ENCODE results near the gene EEIG2. TPM values are rescaled to one million over a fixed set of nuclear protein-coding genes. Genes with fewer than 3 reads are reported as not detected.

EEIG2 gene
- total and polyA plus RNA-seq, 2 donors (not counting 1 experiment from before 2014, with no cell fraction given), result 4.4 to 13.6 TPM

- no peak overlapping the region for H3K4me2 ChIP-seq (replicated peaks; ENCODE audit: low read depth, low read length, poor library complexity, severe bottlenecking)
- TF ChIP-seq CTCF (IDR thresholded peaks at IDR 0.05), result no peak
- no peak for TF ChIP-seq EZH2 (IDR thresholded peaks at IDR 0.05; ENCODE audit: borderline replicate concordance, insufficient read depth, low read depth, low read length, poor library complexity, severe bottlenecking)
- no peak overlapping the region for H2AFZ ChIP-seq (ENCODE audit: insufficient read depth, low read depth, low read length, poor library complexity, severe bottlenecking)
- H3K79me2 ChIP-seq (ENCODE audit: control insufficient read depth, insufficient read depth, low read length), result no peaks in the 10 kb centered on the region
- Mint-ChIP-seq H3K4me3 (no peak overlapping the region), H3K27ac (no peak overlapping the region), H3K4me1 (no peaks in the 10 kb centered on the region), H3K9me3 (ENCODE audit: insufficient read depth) (peaks cover 3% of the 10 kb centered on the region), H3K27me3 (peaks cover 16% of the 10 kb centered on the region)
- ChIA-PET CTCF (interaction anchor here (2.3 to 3.7 kb wide), 2 partner anchors 10 to 39 kb away, joined by 20 to 27 read pairs; partner anchors contain the start of gene EEIG2), POLR2A (no interaction called here)
- H3K36me3 ChIP-seq (replicated peaks in 1 of 2; ENCODE audit: control extremely low read depth in 1 of 2, control insufficient read depth in 1 of 2, extremely low read depth in 1 of 2, insufficient read depth in 2 of 2, low read length in 1 of 2), result no peaks in the 10 kb centered on the region
- H3K27me3 ChIP-seq (replicated peaks in 1 of 4; ENCODE audit: control extremely low read depth in 1 of 4, control insufficient read depth in 3 of 4, insufficient read depth in 4 of 4, low read length in 3 of 4), result peaks cover 0 to 4% (median 0%) of the 10 kb centered on the region in 4 experiments
- ATAC-seq (ENCODE audit: low read depth) (no peak), DNase-seq (no peak)
- H4K20me1 ChIP-seq (ENCODE audit: control insufficient read depth, insufficient read depth, low read length, poor library complexity, severe bottlenecking), result no peaks in the 10 kb centered on the region
- peaks cover 1 to 7% (median 4%) of the 10 kb centered on the region in 3 donors for H3K9me3 ChIP-seq (ENCODE audit: control extremely low read depth in 1 of 3, control insufficient read depth in 2 of 3, insufficient read depth in 1 of 3, low read length in 2 of 3)
- H3K4me1 ChIP-seq (ENCODE audit: control insufficient read depth in 2 of 2, insufficient read depth in 2 of 2, low read length in 2 of 2), result no peaks in the 10 kb centered on the region
- H3K9ac ChIP-seq (ENCODE audit: low read length), result no peak overlapping the region
- intact Hi-C loops (cut with micrococcal nuclease), result no loop called here
- no peak overlapping the region for H3K4me3 ChIP-seq (ENCODE audit: control extremely low read depth in 1 of 5, extremely low read depth in 1 of 5, insufficient read depth in 1 of 5, low read depth in 2 of 5, low read length in 4 of 5)
- no peak overlapping the region for H3K27ac ChIP-seq (ENCODE audit: low read length in 2 of 2)
Observed at GRCh38 chr1:108521990-108522393, 37.9 kb upstream of the EEIG2 start.

- H3K4me1 ChIP-seq (ENCODE audit: control insufficient read depth in 2 of 2, insufficient read depth in 2 of 2, low read length in 2 of 2), result no peaks in the 10 kb centered on the region
- Mint-ChIP-seq H3K4me1 (no peaks in the 10 kb centered on the region), H3K9me3 (ENCODE audit: insufficient read depth) (peaks cover 6% of the 10 kb centered on the region), H3K27ac (no peak overlapping the region), H3K27me3 (peaks cover 21% of the 10 kb centered on the region), H3K4me3 (no peak overlapping the region)
- H3K36me3 ChIP-seq (replicated peaks in 1 of 2; ENCODE audit: control extremely low read depth in 1 of 2, control insufficient read depth in 1 of 2, extremely low read depth in 1 of 2, insufficient read depth in 2 of 2, low read length in 1 of 2), result no peaks in the 10 kb centered on the region
- no peaks in the 10 kb centered on the region for H4K20me1 ChIP-seq (ENCODE audit: control insufficient read depth, insufficient read depth, low read length, poor library complexity, severe bottlenecking)
- TF ChIP-seq CTCF (IDR thresholded peaks at IDR 0.05) (no peak), EZH2 (IDR thresholded peaks at IDR 0.05; ENCODE audit: borderline replicate concordance, insufficient read depth, low read depth, low read length, poor library complexity, severe bottlenecking) (no peak)
- peaks cover 1 to 7% (median 4%) of the 10 kb centered on the region in 3 donors for H3K9me3 ChIP-seq (ENCODE audit: control extremely low read depth in 1 of 3, control insufficient read depth in 2 of 3, insufficient read depth in 1 of 3, low read length in 2 of 3)
- H3K4me2 ChIP-seq (replicated peaks; ENCODE audit: low read depth, low read length, poor library complexity, severe bottlenecking), result no peak overlapping the region
- no peak overlapping the region for H3K27ac ChIP-seq (ENCODE audit: low read length in 2 of 2)
- H3K79me2 ChIP-seq (ENCODE audit: control insufficient read depth, insufficient read depth, low read length), result no peaks in the 10 kb centered on the region
- intact Hi-C loops (cut with micrococcal nuclease), result no loop called here
- H3K4me3 ChIP-seq (ENCODE audit: control extremely low read depth in 1 of 5, extremely low read depth in 1 of 5, insufficient read depth in 1 of 5, low read depth in 2 of 5, low read length in 4 of 5), result no peak overlapping the region
- ATAC-seq (ENCODE audit: low read depth) (no peak), DNase-seq (no peak)
- peaks cover 0 to 4% (median 0%) of the 10 kb centered on the region in 4 experiments for H3K27me3 ChIP-seq (replicated peaks in 1 of 4; ENCODE audit: control extremely low read depth in 1 of 4, control insufficient read depth in 3 of 4, insufficient read depth in 4 of 4, low read length in 3 of 4)
- H3K9ac ChIP-seq (ENCODE audit: low read length), result no peak overlapping the region
- CTCF ChIA-PET, result interaction anchor here (1.7 to 2.4 kb wide), 2 partner anchors 12 to 37 kb away, joined by 7 to 9 read pairs; partner anchors contain the start of gene EEIG2
- POLR2A ChIA-PET, result no interaction called here
- H2AFZ ChIP-seq (ENCODE audit: insufficient read depth, low read depth, low read length, poor library complexity, severe bottlenecking), result no peak overlapping the region
Observed at GRCh38 chr1:108523829-108524228, 36.1 kb upstream of the EEIG2 start.
